Skeletal muscle cell (primary cell): ENCODE measurements around the gene TARBP2.

Source experiments
- DNase-seq: peaks from one replicate; pipeline ENCODE4 v3.0.0-alpha.2; 2010; ENCODE audit warnings: low read depth
- H3K4me3 ChIP-seq: 2 replicates; pipeline ENCODE4 v1.5.1; 2011; ENCODE audit warnings: low read depth, mild to moderate bottlenecking, control low read depth, low read length, moderate library complexity

The TARBP2 gene

GRCh38 chr12:53500776-53501614 is at the start of gene TARBP2:
TSS of gene TARBP2 (plus strand) at chr12:53501283. CDS start at chr12:53501409, 126 bp downstream.
- H3K4me3 ChIP-seq, result peak within 1 kb of the TSS; percentile 77
- DNase-seq, result peak; percentile 99

- DNase-seq, result peak; percentile 99
- H3K4me3 ChIP-seq, result peak within 1 kb of the TSS; percentile 89
Measured at GRCh38 chr12:53451661-53452158, 49.4 kb upstream of the TARBP2 start, which contains the start of gene PCBP2. TSS of gene PCBP2 (plus strand) at chr12:53452102. CDS start at chr12:53454801, 2,699 bp downstream.

GRCh38 chr12:53452159-53453077 is 48.7 kb upstream of the TARBP2 start:
- peak; percentile 49 for DNase-seq
- peak overlapping the region; percentile 89 for H3K4me3 ChIP-seq

- no peak for DNase-seq
- H3K4me3 ChIP-seq, result peak overlapping the region; percentile 89
Measured at GRCh38 chr12:53453953-53454640, 47.0 kb upstream of the TARBP2 start.

GRCh38 chr12:53454707-53455106 is 46.4 kb upstream of the TARBP2 start:
- H3K4me3 ChIP-seq, result no peak overlapping the region
- DNase-seq, result no peak

GRCh38 chr12:53456654-53457366 is 44.3 kb upstream of the TARBP2 start:
- DNase-seq, result no peak
- H3K4me3 ChIP-seq, result no peak overlapping the region

GRCh38 chr12:53459097-53459496 is 42.0 kb upstream of the TARBP2 start:
- H3K4me3 ChIP-seq, result no peak overlapping the region

GRCh38 chr12:53461059-53461458 is 40.0 kb upstream of the TARBP2 start:
- DNase-seq, result no peak
- H3K4me3 ChIP-seq, result no peak overlapping the region

More at GRCh38 chr12:53459097-53459496, 42.0 kb upstream of the TARBP2 start:
- DNase-seq, result no peak

GRCh38 chr12:53461591-53461990 is 39.5 kb upstream of the TARBP2 start:
- H3K4me3 ChIP-seq, result no peak overlapping the region
- no peak for DNase-seq

GRCh38 chr12:53462935-53463334 is 38.1 kb upstream of the TARBP2 start:
- no peak for DNase-seq
- no peak overlapping the region for H3K4me3 ChIP-seq

- no peak overlapping the region for H3K4me3 ChIP-seq
- no peak for DNase-seq
Measured at GRCh38 chr12:53463802-53464560, 37.1 kb upstream of the TARBP2 start.

- DNase-seq, result no peak
- no peak overlapping the region for H3K4me3 ChIP-seq
Measured at GRCh38 chr12:53464685-53465418, 36.2 kb upstream of the TARBP2 start.

GRCh38 chr12:53465679-53466078 is 35.4 kb upstream of the TARBP2 start:
- DNase-seq, result no peak
- H3K4me3 ChIP-seq, result no peak overlapping the region

- no peak for DNase-seq
Measured at GRCh38 chr12:53466640-53467039, 34.4 kb upstream of the TARBP2 start.

GRCh38 chr12:53467082-53467481 is 34.0 kb upstream of the TARBP2 start:
- DNase-seq, result no peak
- H3K4me3 ChIP-seq, result no peak overlapping the region

More at GRCh38 chr12:53466640-53467039, 34.4 kb upstream of the TARBP2 start:
- no peak overlapping the region for H3K4me3 ChIP-seq

- H3K4me3 ChIP-seq, result no peak overlapping the region
- no peak for DNase-seq
Measured at GRCh38 chr12:53467880-53468279, 33.2 kb upstream of the TARBP2 start.

- DNase-seq, result no peak
Measured at GRCh38 chr12:53468282-53468681, 32.8 kb upstream of the TARBP2 start.

More at GRCh38 chr12:53468282-53468681, 32.8 kb upstream of the TARBP2 start:
- no peak overlapping the region for H3K4me3 ChIP-seq
